Left ventricle myocardium superior (tissue), 1 donor: Measurements from ENCODE around the gene WNT10A. TPM values are rescaled to one million over a fixed set of nuclear protein-coding genes. Genes with fewer than 3 reads are reported as not detected.
A peak's percentile ranks its signal among the peaks of the same experiment; 100 is the strongest.

Experiments used
- ATAC-seq: fragments of 200-7000 bp; cut with Tn5 transposase; one replicate; pipeline ENCODE4 v1.9.1; 2020; ENCODE audit warnings: mild to moderate bottlenecking, moderate library complexity
- DNase-seq: peaks from one replicate; pipeline ENCODE4 v3.0.0-alpha.2; 2020
- intact Hi-C: fragments of 100-400 bp; cut with micrococcal nuclease; formaldehyde crosslinking; loops from one replicate; pipeline ENCODE4 v1.11.0; 2022
- total RNA-seq: library from RNA; stranded (reverse); fragmentation: NEBNext Ultra II Directional; extraction: Animal tissue kit (Norgen Biotek cat#: 25700); gene quantifications from one replicate; pipeline ENCODE4 v1.2.1, GENCODE V29; 2021
- donor health status: DM: no; HTN: yes; CAD: no; lungs with severe emphysema.

Gene WNT10A
- total RNA-seq, 1 donor from 2014 or later: not detected

DNA sequence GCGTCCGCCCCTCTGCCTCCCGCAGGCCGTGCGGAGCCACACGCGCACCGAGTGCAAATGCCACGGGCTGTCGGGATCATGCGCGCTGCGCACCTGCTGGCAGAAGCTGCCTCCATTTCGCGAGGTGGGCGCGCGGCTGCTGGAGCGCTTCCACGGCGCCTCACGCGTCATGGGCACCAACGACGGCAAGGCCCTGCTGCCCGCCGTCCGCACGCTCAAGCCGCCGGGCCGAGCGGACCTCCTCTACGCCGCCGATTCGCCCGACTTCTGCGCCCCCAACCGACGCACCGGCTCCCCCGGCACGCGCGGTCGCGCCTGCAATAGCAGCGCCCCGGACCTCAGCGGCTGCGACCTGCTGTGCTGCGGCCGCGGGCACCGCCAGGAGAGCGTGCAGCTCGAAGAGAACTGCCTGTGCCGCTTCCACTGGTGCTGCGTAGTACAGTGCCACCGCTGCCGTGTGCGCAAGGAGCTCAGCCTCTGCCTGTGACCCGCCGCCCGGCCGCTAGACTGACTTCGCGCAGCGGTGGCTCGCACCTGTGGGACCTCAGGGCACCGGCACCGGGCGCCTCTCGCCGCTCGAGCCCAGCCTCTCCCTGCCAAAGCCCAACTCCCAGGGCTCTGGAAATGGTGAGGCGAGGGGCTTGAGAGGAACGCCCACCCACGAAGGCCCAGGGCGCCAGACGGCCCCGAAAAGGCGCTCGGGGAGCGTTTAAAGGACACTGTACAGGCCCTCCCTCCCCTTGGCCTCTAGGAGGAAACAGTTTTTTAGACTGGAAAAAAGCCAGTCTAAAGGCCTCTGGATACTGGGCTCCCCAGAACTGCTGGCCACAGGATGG, 7.1 kb upstream of the WNT10A start:
- no peak for ATAC-seq
- intact Hi-C loops: no loop called here
- no peak for DNase-seq

- DNase-seq (no peak), ATAC-seq (no peak)
- intact Hi-C loops: no loop called here
These were observed 4.9 kb upstream of the WNT10A start for GRCh38 chr2:218875692-218876246.

DNA sequence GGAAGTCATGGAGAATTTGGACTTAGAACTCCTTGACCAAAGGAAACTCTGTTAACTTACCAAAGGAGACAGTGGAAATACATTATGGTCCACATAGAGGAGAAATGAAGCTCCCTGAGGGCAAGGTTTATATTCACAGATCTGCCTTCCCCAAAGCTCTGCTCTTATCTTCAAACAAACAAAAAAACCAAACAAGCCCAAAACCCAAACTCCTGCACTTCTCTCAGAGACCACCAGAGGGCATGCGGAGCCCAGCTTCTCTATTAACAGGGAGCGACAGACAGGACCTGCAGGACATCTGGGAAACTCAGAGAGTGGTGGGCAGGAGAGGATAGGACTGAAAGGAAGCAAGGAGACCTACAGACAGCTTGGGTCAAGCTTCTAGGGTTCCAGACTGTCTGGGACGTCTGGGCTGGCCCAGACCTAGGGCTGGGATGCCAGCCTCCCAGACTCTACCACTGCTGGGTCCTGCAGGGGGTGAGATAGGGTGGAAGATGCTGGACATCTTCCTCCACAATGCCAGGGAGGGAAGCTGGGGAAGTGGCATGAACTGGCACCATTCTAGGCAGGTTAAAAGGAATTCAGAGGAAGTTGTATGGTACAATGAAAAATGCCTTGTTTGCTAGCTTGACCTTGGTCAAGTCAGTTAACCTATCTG, 4.0 kb upstream of the WNT10A start:
- intact Hi-C loops: no loop called here
- ATAC-seq (peak; percentile 60), DNase-seq (peak; percentile 56)

DNA sequence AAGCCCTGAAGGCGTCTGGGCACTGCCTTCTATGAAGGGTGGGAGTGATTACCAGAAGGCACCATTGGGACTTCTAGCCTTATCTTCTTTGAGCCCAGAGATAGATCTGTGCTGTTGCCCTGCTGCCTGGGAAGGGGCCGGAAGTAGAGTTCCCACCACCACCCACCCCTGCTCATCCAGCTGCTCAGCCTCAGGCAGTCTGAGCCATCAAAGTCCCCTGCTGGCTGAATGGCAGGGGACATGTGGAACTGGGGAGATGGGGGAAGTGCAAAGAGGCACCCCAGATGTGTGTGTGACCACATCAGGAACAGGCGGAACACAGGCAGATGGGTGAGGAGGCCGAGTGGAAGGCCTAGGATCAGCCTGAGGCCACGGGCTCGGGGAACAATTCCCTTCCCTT, 3.3 kb upstream of the WNT10A start:
- no peak for DNase-seq

GRCh38 chr2:218877891-218878290, 2.8 kb upstream of the WNT10A start:
- DNase-seq (no peak), ATAC-seq (no peak)
- intact Hi-C loops: no loop called here

More for the DNA sequence above, 3.3 kb upstream of the WNT10A start:
- ATAC-seq: no peak
- intact Hi-C loops: no loop called here

DNA sequence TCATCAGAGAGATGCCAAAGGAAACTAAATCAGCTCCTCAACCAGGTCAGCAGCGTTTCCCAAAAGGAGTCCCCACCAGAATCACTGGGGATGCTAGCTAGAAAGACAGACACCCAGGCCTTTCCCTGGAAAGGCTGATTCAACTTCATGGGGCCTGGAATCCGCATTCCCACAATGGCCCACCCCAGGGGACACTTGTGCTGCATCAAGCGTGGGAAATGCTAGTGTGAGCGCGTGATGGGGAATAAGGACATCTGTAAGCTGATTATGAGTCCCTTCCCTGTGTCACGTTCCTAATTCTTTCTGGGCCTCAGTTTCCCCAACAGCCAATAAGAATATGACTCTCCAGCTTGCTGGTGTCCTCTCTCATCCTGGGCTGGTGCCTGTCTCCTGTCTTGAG, 2.2 kb upstream of the WNT10A start:
- ATAC-seq (no peak), DNase-seq (no peak)
- intact Hi-C loops: no loop called here

DNA sequence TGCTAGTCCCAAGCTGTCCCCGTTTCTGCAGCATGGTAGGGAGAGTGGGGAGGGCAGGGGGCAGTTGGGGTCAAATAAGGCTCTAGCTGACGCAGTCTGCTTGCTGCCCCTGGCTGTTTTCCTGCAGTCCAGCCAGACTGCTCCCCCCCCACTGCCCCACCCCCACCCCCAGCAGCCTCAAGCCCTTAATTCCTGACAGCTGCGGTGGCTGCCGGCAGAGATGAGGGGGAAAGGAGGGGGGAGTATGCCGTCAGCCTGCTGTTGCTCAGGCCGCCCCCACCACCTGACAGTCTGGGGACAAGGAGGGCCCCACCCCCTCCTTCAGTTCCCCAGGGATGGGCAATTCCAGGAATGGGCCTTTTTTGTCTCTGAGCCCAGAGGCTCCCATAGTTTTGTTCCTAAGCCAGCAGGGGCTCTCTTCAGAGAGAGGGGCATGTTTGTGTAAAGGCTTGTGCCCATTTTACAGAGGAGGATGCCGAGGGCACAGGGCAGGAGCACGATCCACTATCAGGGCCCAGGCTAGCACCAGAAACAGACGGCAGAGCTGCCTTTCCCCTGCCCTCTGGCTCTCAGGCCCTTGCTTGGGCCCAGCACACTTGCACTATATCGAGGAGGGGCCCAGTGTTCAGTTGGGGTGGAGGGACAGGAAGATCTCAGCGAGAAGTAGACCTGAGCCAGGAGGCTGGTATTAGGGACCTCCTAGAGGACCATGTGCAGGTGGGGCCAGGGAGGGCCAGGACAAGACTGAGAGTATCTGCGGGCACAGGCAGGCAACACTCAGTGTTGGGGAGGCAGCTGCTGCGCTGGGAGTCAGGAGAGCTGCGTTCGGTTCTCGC, 1.5 kb upstream of the WNT10A start:
- ATAC-seq (no peak), DNase-seq (no peak)
- intact Hi-C loops: no loop called here

DNA sequence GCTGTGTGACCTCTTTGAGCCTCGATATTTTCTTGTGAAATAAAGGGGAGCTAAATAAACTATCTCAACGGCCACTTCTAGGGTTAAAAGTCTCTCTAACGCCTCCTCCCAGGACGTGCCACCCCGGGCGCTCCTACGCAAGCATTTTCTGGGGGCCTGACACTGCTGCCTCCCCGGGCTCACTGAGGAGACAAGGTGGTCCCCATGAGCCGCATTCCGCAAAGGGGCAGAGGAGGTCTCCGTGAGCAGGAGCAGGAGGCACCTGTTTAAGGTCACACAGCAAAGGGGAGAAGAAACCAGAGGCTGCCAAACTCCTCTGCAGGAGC, 913 bp upstream of the WNT10A start:
- intact Hi-C loops: no loop called here
- ATAC-seq: no peak
- no peak for DNase-seq

DNA sequence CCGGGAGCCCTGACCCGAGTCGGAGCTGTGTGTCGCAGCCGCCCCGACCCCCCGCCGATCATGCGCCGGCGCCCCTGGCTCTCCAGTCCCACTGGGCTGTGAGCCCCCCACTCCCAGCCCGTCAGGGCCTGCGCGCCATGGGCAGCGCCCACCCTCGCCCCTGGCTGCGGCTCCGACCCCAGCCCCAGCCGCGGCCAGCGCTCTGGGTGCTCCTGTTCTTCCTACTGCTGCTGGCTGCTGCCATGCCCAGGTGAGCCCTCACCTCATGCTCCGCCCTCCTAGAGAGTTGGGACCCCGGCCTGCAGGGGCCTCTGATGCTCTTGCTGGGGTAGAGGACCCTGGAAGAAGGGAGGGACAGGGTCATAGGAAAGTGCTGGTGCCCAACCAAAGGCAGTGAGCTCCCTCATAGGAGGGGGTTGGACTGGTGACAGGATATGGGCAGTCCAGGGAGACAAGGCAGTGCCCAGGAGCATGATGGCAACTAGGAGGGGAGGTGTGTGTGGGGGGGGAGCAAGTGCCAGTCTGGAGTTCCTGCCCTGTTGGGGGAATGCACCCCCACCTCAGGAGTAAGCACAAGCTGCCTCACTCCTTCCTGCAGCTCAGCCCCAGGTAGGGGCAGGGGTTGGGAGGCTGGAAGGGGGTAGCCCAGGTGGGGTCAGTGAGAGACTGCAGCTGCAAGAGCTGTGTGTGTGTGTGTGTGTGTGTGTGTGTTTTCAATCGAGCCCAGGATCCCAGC, 375 bp downstream of the WNT10A start:
- DNase-seq (no peak), ATAC-seq (no peak)
- intact Hi-C loops: no loop called here

DNA sequence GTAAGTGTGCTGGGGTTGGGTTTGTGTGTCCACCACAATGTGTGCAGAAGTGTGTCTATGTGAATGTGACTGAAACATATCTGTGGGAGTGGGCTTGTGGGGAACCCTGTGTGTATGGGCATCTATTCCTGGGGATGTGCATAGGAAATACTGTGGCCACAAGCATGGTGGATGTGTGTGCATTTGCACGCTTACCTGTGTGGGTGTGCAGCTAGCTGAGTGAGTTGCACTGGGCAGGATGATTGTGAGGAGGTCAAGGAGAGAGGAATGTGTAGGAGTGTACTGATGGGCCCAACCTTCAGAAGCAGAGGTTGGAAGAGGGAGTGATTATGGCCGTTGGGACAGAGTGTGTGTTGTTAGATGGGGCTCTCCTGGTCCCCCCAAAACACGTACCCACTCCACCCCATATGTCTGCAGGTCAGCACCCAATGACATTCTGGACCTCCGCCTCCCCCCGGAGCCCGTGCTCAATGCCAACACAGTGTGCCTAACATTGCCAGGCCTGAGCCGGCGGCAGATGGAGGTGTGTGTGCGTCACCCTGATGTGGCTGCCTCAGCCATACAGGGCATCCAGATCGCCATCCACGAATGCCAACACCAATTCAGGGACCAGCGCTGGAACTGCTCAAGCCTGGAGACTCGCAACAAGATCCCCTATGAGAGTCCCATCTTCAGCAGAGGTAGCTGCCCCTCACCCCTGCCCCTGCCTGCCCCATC, 1.2 kb downstream of the WNT10A start:
- intact Hi-C loops: no loop called here
- DNase-seq (no peak), ATAC-seq (no peak)

DNA sequence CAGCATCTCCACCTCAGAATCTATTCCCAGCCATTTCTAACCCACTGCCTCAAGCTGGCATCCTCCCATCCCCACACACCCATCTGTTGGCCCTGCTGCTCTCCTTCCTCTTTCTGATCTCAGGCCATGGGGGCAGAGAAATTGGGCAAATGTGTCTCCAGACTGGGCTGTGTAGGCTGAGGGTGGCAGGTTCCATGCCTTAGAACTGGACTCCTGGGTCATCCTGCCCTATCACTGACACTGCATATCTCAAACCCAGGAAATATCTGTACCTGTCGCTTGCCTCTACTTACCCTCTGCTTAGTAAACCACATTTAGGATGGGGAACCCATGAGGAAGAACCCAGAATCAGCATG, 1.8 kb downstream of the WNT10A start:
- DNase-seq: no peak
- ATAC-seq: no peak
- intact Hi-C loops: no loop called here

GRCh38 chr2:218882866-218883366, 2.3 kb downstream of the WNT10A start:
- ATAC-seq (peak; percentile 22), DNase-seq (no peak)
- intact Hi-C loops: no loop called here

DNA sequence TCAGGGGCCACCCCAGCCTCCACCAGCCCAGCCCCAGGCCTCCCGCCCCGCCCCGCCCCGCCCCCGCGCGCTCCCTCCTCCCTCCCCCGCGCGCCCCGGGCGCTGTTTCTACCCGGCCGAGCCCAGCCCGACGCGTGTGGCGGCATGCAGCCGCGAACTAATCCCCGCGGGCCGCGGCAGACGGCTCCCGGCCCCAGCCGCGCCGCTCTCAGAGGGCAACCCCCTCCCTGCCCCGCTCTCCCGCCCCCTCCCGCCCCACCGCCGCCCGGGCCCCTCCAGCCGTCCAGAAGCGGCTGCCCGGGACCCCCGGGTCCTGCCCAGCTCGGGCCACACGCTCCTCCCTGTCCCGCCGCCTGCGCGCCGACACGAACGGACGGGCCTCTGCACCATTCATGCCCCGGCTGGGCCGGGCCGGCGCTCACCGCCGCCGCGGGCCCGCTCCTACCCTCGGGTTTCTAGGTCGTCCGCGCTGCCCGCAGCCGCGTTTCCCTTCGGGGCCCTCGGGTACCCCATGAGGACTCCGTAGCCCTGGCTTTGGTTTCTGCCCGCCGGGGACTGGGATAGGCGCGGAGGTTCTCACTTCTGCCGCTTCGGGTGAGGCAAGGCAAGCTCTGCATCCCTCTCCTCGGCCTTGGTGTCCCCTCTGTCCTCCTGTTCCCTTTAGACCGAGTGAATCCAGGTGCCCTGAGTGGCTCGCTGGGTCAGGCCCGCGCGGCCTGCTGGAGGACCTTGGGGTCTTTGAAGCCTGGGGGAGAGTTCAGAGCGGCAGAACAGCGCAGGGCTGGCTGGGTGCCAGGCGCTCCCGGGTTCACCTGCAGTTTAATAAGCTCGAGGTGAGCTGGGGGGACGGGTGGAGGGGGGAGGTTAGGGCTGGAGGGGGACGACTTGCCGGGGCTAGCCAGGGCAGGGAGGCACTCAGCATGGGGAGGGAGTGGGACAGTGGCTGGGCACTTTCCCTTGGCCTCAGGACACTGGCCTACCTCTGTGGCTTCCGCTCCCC, 3.1 kb downstream of the WNT10A start:
- intact Hi-C loops: no loop called here
- DNase-seq: no peak
- peak; percentile 74 for ATAC-seq

GRCh38 chr2:218884519-218884918, 3.9 kb downstream of the WNT10A start:
- ATAC-seq (no peak), DNase-seq (no peak)
- intact Hi-C loops: no loop called here

GRCh38 chr2:218885981-218886947, 5.6 kb downstream of the WNT10A start:
- DNase-seq (no peak), ATAC-seq (no peak)
- intact Hi-C loops: no loop called here

GRCh38 chr2:218887079-218887478, 6.4 kb downstream of the WNT10A start:
- ATAC-seq: no peak
- intact Hi-C loops: no loop called here
- DNase-seq: no peak
